SK-N-SH (cell line): ENCODE data around the gene TBX2. TPM values are rescaled to one million over a fixed set of nuclear protein-coding genes. Genes with fewer than 3 reads are reported as not detected.

ENCODE experiments used
- CTCF ChIA-PET: fragments of 300-600, 350-600 bp; formaldehyde crosslinking; extraction: SDS; loops from one replicate; lab custom pipeline; 2021; lab: Yijun Ruan, JAX
- POLR2A ChIA-PET: fragments of 350-600 bp; sonication (Branson Sonifier 250); formaldehyde crosslinking; extraction: SDS; loops from one replicate; lab custom pipeline; 2020; ENCODE audit warnings: antibody characterized with exemption, inconsistent platforms; lab: Yijun Ruan, JAX
- DNase-seq: peaks from one replicate; pipeline ENCODE4 v3.0.0; 2012
- H2AFZ ChIP-seq: fragments of 200-600 bp; sonication (generic); 2 replicates; pipeline ENCODE4 v1.8.1; 2016; ENCODE audit warnings: antibody characterized with exemption, mild to moderate bottlenecking, low read depth
- H3F3A ChIP-seq: fragments of 200-600 bp; sonication (generic); replicated peaks from 2 replicates; pipeline ENCODE3; 2016; ENCODE audit warnings: antibody characterized with exemption, mild to moderate bottlenecking; ENCODE audit not compliant: insufficient read depth
- H3K27ac ChIP-seq, 2 experiments: fragments of 200-500 bp in 1 of 2; fragments of 200-600 bp in 1 of 2; sonication (Bioruptor generic) in 1 of 2; sonication (generic), shearing (Covaris generic) in 1 of 2; 2 replicates each; pipeline versions ENCODE4 v1.5.1 to v1.6.1; 2014 to 2016; ENCODE audit warnings: low read depth in 2 of 2, inconsistent platforms in 1 of 2, low read length in 1 of 2, mild to moderate bottlenecking in 1 of 2, mixed read lengths in 1 of 2
- H3K27me3 ChIP-seq: fragments of 200-600 bp; sonication (generic), shearing (Covaris generic); 2 replicates; pipeline ENCODE4 v1.6.1; 2016; ENCODE audit warnings: mixed run types; ENCODE audit not compliant: insufficient read depth
- H3K36me3 ChIP-seq, 2 experiments: fragments of 200-500 bp in 1 of 2; fragments of 200-600 bp in 1 of 2; sonication (Bioruptor generic) in 1 of 2; sonication (generic) in 1 of 2; replicated peaks in 1 of 2; 2 replicates each; pipeline versions ENCODE3 to v1.5.1; 2014 to 2016; ENCODE audit warnings: low read length in 1 of 2, mild to moderate bottlenecking in 1 of 2; ENCODE audit not compliant: insufficient read depth in 2 of 2, control insufficient read depth in 1 of 2
- H3K4me1 ChIP-seq, 2 experiments: fragments of 200-500 bp in 1 of 2; fragments of 200-600 bp in 1 of 2; sonication (Bioruptor generic) in 1 of 2; sonication (generic), shearing (Covaris generic) in 1 of 2; 2 replicates each; pipeline versions ENCODE4 v1.5.1 to v1.6.1; 2014 to 2016; ENCODE audit warnings: low read depth in 1 of 2, low read length in 1 of 2, mixed run types in 1 of 2; ENCODE audit not compliant: insufficient read depth in 2 of 2, control insufficient read depth in 1 of 2
- H3K4me2 ChIP-seq: fragments of 200-600 bp; sonication (generic), shearing (Covaris generic); 2 replicates; pipeline ENCODE4 v1.6.1; 2017; ENCODE audit warnings: mixed run types
- H3K4me3 ChIP-seq, 2 experiments: fragments of 200-500 bp in 1 of 2; fragments of 200-600 bp in 1 of 2; sonication (Bioruptor generic) in 1 of 2; sonication (generic), shearing (Covaris generic) in 1 of 2; 2 replicates each; pipeline versions ENCODE4 v1.5.1 to v1.8.1; 2014 to 2016; ENCODE audit warnings: low read depth in 2 of 2, inconsistent platforms in 1 of 2, low read length in 1 of 2, mild to moderate bottlenecking in 1 of 2, mixed read lengths in 1 of 2, moderate library complexity in 1 of 2
- H3K79me2 ChIP-seq: fragments of 200-600 bp; sonication (generic); 2 replicates; pipeline ENCODE4 v1.8.1; 2017; ENCODE audit warnings: mild to moderate bottlenecking; ENCODE audit not compliant: insufficient read depth
- H3K9ac ChIP-seq: fragments of 200-600 bp; sonication (generic); 2 replicates; pipeline ENCODE4 v1.6.1; 2017; ENCODE audit warnings: mixed run types
- H3K9me2 ChIP-seq: fragments of 200-600 bp; sonication (generic); 2 replicates; pipeline ENCODE4 v1.6.1; 2017; ENCODE audit warnings: mixed run types
- H3K9me3 ChIP-seq: fragments of 200-600 bp; sonication (generic); 2 replicates; pipeline ENCODE4 v1.6.1; 2017; ENCODE audit warnings: mixed run types, mild to moderate bottlenecking, moderate library complexity
- H4K20me1 ChIP-seq: fragments of 200-600 bp; sonication (generic); 2 replicates; pipeline ENCODE4 v1.6.1; 2017; ENCODE audit warnings: mild to moderate bottlenecking, mixed run types; ENCODE audit not compliant: insufficient read depth
- EP300 ChIP-seq, 2 experiments: IDR thresholded peaks; 2 replicates each; pipeline versions ENCODE4 v1.4.0 to v1.6.1; 2012; ENCODE audit warnings: borderline replicate concordance in 1 of 2, low read depth in 1 of 2, low read length in 1 of 2
- FOSL2 ChIP-seq: IDR thresholded peaks from 2 replicates; pipeline ENCODE4 v1.4.0; 2012; ENCODE audit warnings: low read depth, mild to moderate bottlenecking, moderate library complexity, borderline replicate concordance
- GABPA ChIP-seq: IDR thresholded peaks from 2 replicates; pipeline ENCODE4 v1.4.0; 2012; ENCODE audit warnings: low read depth, mild to moderate bottlenecking
- MEF2A ChIP-seq: IDR thresholded peaks from 2 replicates; pipeline ENCODE4 v1.4.0; 2012; ENCODE audit warnings: low read depth, borderline replicate concordance
- NFIC ChIP-seq: IDR thresholded peaks from 2 replicates; pipeline ENCODE4 v1.4.0; 2012; ENCODE audit warnings: borderline replicate concordance
- POLR2AphosphoS5 ChIP-seq: IDR thresholded peaks from 2 replicates; pipeline ENCODE4 v1.6.1; 2012; ENCODE audit warnings: low read depth, low read length
- SIN3A ChIP-seq: IDR thresholded peaks from 2 replicates; pipeline ENCODE4 v1.6.1; 2012; ENCODE audit warnings: low read depth, mild to moderate bottlenecking, low read length, moderate library complexity, borderline replicate concordance
- SMC3 ChIP-seq: IDR thresholded peaks from 2 replicates; pipeline ENCODE4 v1.6.1; 2012; ENCODE audit warnings: low read depth, low read length, improper control_type of control experiment
- TAF1 ChIP-seq: IDR thresholded peaks from 2 replicates; pipeline ENCODE4 v1.6.1; 2012; ENCODE audit warnings: low read depth, mild to moderate bottlenecking, low read length, moderate library complexity, borderline replicate concordance
- TEAD4 ChIP-seq: IDR thresholded peaks from 2 replicates; pipeline ENCODE4 v1.4.0; 2012; ENCODE audit warnings: mild to moderate bottlenecking, borderline replicate concordance; ENCODE audit not compliant: insufficient read depth
- whole genome bisulfite sequencing: methylation state at CpG from one replicate; pipeline ENCODE4 v1.1.6; 2017; ENCODE audit warnings: low lambda C conversion rate; 5-methylcytosine and 5-hydroxymethylcytosine counted together
- polyA plus RNA-seq, 3 experiments: library from polyadenylated mRNA; depleted of rRNA; stranded (reverse); fragments of >200 nt; gene quantifications; 2 replicates each; pipeline ENCODE4 v1.2.3, GENCODE V29; 2012
- TF ChIP-seq, protein P1 (sequence below): IDR thresholded peaks from 2 replicates; pipeline ENCODE4 v1.4.0; 2012; ENCODE audit warnings: low read depth, borderline replicate concordance
- TF ChIP-seq, protein P2 (sequence below): fragments of 200-600 bp; sonication (generic); IDR thresholded peaks from 2 replicates; pipeline ENCODE4 v1.6.1; 2017; ENCODE audit warnings: antibody characterized with exemption, mild to moderate bottlenecking, moderate library complexity
- TF ChIP-seq, protein P3 (sequence below): IDR thresholded peaks from 2 replicates; pipeline ENCODE4 v1.6.1; 2012; ENCODE audit warnings: mild to moderate bottlenecking, low read depth, low read length, moderate library complexity
- TF ChIP-seq, protein P4 (sequence below): fragments of 150-350 bp; IDR thresholded peaks from 2 replicates; pipeline ENCODE4 v1.6.1; 2016; ENCODE audit warnings: mild to moderate bottlenecking, low read depth, low read length
- TF ChIP-seq, protein P5 (sequence below): IDR thresholded peaks from 2 replicates; pipeline ENCODE4; 2012

TBX2 gene
- polyA plus RNA-seq, 1 of the 3 experiments (the other 2 are of a cell fraction): 57.8 TPM

DNA sequence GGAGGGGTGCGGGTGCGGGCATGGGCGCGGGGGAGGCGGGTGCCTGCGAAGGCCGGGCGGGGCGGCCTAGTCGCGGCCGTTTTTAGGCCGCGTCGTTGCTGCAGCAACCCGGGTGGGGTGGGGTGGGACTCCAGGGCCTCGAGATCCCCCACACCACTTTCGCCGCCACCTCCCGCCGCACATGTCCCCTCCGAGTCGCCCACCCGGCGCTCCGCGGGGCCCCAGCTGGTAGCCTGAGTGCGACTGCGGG is 11.3 kb downstream of the TBX2 start:
- peak overlapping the region; percentile 84; the same call in 1 of the 2 replicates for H3K9ac ChIP-seq
- peak; percentile 90 for DNase-seq
- H3K9me2 ChIP-seq: no peaks in the 10 kb centered on the region
- H4K20me1 ChIP-seq: peaks cover 19% of the 10 kb centered on the region
- peaks cover 48% of the 10 kb centered on the region for H3F3A ChIP-seq
- peak overlapping the region; percentile 80 to 90 for H3K27ac ChIP-seq
- H3K4me2 ChIP-seq: peak overlapping the region; percentile 95; the same call in 1 of the 2 replicates
- peak overlapping the region; percentile 37 to 82; a peak in 3 of 4 replicates for H3K4me3 ChIP-seq
- WGBS: 89% methylated on average over 14 of the region's 29 CpGs
- no peaks in the 10 kb centered on the region for H3K9me3 ChIP-seq
- no peaks in the 10 kb centered on the region for H3K27me3 ChIP-seq
- H2AFZ ChIP-seq: no peak overlapping the region
- POLR2A ChIA-PET: interaction anchor here (1.1 to 1.9 kb wide), 2 partner anchors 13 to 174 kb away, joined by 3 to 4 read pairs; no protein-coding TSS in a partner anchor
- H3K4me1 ChIP-seq: peaks cover 6 to 51% of the 10 kb centered on the region in 2 experiments; a peak in 3 of 4 replicates
- TF ChIP-seq, protein P1, sequence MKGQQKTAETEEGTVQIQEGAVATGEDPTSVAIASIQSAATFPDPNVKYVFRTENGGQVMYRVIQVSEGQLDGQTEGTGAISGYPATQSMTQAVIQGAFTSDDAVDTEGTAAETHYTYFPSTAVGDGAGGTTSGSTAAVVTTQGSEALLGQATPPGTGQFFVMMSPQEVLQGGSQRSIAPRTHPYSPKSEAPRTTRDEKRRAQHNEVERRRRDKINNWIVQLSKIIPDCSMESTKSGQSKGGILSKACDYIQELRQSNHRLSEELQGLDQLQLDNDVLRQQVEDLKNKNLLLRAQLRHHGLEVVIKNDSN: no peak
- TF ChIP-seq FOSL2 (no peak), SIN3A (0 out of 2 replicates have a peak, but pooled peaks have one; percentile 18)
- TF ChIP-seq, all 33 proteins: peak for 1
- Histone ChIP-seq H3K79me2 (peaks cover 26% of the 10 kb centered on the region), H3K36me3 (peaks cover 27 to 34% of the 10 kb centered on the region in 2 experiments)
- CTCF ChIA-PET: interaction anchor here (0.7 to 16.4 kb wide), 19 partner anchors 10 to 690 kb away, joined by 3 to 318 read pairs (median 27); partner anchors contain the start of gene TBX2

DNA sequence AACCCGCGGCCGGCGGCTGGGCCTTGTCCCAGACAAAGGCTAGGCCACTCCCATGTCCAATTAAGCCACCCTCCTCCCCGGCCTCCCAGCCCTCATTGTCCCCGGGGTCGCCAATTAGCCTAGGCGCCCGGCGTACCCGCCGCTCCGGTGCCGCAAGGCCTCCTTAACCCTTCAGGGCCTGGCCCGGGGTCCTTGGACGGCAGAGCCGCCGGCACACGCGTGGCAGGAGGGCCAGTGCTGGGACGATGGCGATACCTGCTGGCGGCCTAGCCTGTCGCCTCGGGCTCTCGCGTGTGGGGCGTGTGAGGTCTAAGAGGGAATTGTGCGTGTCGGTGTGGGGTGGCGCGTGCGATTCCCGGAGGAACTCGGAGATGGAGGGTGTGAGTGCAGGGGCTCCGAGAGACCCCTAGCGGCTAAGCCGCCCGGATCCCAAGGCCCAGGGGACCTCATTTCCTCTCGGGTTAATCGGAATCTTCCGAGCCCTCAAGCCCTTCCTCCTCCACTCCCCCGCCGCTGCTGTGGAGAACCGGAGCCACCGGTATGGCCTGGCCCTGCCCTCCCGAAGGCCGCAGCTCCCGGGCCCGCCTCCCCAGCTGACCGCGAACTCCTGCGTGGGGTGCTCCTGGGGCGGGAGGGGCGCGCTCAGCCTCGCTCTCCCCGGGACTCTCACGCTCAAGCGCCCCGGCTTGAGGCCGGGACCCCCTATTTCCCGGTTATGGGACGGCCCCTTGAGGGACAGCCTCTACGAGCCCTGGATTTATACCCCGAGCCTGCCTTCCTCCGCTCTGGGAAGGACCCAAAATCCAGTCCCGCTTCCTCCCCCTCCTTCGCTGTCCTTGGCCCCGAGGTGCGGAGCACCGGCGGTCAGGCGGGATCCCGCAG is 11.9 kb downstream of the TBX2 start:
- Histone ChIP-seq H3K36me3 (peaks cover 22 to 29% of the 10 kb centered on the region in 2 experiments), H2AFZ (peak overlapping the region; percentile 87; the same call in 1 of the 2 replicates), H3K79me2 (peaks cover 20% of the 10 kb centered on the region), H3K4me1 (peaks cover 4 to 52% of the 10 kb centered on the region in 2 experiments; a peak in 3 of 4 replicates), H3K27me3 (no peaks in the 10 kb centered on the region), H3K27ac (peak overlapping the region; percentile 80 to 90), H3K4me2 (peak overlapping the region; percentile 95), H3K9me2 (no peaks in the 10 kb centered on the region), H3F3A (peaks cover 42% of the 10 kb centered on the region), H3K9ac (peak overlapping the region; percentile 84), H3K4me3 (peak overlapping the region; percentile 77 to 82), H3K9me3 (no peaks in the 10 kb centered on the region), H4K20me1 (peaks cover 13% of the 10 kb centered on the region)
- POLR2A ChIA-PET: interaction anchor here (0.8 to 1.9 kb wide), 12 partner anchors 11 to 691 kb away, joined by 3 to 12 read pairs (median 4); partner anchors contain the start of gene TBX2
- CTCF ChIA-PET: interaction anchor here (0.5 to 16.4 kb wide), 99 partner anchors 10 to 752 kb away, joined by 3 to 318 read pairs (median 4); partner anchors contain the start of genes BRIP1 and TBX2
- DNase-seq: peak; percentile 79
- WGBS: 68% methylated on average over 58 of the region's 75 CpGs
- TF ChIP-seq TEAD4 (no peak), MEF2A (peak; percentile 14; the same call in 1 of the 2 replicates), SMC3 (no peak), EP300 (IDR thresholded peaks at IDR 0.05; ENCODE audit: borderline replicate concordance in 1 of 2, low read depth in 1 of 2, low read length in 1 of 2) (no peak), NFIC (no peak), POLR2AphosphoS5 (peak; percentile 68), GABPA (no peak), TAF1 (no peak)
- TF ChIP-seq, protein P2, sequence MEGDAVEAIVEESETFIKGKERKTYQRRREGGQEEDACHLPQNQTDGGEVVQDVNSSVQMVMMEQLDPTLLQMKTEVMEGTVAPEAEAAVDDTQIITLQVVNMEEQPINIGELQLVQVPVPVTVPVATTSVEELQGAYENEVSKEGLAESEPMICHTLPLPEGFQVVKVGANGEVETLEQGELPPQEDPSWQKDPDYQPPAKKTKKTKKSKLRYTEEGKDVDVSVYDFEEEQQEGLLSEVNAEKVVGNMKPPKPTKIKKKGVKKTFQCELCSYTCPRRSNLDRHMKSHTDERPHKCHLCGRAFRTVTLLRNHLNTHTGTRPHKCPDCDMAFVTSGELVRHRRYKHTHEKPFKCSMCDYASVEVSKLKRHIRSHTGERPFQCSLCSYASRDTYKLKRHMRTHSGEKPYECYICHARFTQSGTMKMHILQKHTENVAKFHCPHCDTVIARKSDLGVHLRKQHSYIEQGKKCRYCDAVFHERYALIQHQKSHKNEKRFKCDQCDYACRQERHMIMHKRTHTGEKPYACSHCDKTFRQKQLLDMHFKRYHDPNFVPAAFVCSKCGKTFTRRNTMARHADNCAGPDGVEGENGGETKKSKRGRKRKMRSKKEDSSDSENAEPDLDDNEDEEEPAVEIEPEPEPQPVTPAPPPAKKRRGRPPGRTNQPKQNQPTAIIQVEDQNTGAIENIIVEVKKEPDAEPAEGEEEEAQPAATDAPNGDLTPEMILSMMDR: peak; percentile 34; the same call in 1 of the 2 replicates
- TF ChIP-seq, protein P3, sequence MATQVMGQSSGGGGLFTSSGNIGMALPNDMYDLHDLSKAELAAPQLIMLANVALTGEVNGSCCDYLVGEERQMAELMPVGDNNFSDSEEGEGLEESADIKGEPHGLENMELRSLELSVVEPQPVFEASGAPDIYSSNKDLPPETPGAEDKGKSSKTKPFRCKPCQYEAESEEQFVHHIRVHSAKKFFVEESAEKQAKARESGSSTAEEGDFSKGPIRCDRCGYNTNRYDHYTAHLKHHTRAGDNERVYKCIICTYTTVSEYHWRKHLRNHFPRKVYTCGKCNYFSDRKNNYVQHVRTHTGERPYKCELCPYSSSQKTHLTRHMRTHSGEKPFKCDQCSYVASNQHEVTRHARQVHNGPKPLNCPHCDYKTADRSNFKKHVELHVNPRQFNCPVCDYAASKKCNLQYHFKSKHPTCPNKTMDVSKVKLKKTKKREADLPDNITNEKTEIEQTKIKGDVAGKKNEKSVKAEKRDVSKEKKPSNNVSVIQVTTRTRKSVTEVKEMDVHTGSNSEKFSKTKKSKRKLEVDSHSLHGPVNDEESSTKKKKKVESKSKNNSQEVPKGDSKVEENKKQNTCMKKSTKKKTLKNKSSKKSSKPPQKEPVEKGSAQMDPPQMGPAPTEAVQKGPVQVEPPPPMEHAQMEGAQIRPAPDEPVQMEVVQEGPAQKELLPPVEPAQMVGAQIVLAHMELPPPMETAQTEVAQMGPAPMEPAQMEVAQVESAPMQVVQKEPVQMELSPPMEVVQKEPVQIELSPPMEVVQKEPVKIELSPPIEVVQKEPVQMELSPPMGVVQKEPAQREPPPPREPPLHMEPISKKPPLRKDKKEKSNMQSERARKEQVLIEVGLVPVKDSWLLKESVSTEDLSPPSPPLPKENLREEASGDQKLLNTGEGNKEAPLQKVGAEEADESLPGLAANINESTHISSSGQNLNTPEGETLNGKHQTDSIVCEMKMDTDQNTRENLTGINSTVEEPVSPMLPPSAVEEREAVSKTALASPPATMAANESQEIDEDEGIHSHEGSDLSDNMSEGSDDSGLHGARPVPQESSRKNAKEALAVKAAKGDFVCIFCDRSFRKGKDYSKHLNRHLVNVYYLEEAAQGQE: no peak
- TF ChIP-seq, protein P4, sequence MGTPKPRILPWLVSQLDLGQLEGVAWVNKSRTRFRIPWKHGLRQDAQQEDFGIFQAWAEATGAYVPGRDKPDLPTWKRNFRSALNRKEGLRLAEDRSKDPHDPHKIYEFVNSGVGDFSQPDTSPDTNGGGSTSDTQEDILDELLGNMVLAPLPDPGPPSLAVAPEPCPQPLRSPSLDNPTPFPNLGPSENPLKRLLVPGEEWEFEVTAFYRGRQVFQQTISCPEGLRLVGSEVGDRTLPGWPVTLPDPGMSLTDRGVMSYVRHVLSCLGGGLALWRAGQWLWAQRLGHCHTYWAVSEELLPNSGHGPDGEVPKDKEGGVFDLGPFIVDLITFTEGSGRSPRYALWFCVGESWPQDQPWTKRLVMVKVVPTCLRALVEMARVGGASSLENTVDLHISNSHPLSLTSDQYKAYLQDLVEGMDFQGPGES: no peak
- TF ChIP-seq, protein P5, sequence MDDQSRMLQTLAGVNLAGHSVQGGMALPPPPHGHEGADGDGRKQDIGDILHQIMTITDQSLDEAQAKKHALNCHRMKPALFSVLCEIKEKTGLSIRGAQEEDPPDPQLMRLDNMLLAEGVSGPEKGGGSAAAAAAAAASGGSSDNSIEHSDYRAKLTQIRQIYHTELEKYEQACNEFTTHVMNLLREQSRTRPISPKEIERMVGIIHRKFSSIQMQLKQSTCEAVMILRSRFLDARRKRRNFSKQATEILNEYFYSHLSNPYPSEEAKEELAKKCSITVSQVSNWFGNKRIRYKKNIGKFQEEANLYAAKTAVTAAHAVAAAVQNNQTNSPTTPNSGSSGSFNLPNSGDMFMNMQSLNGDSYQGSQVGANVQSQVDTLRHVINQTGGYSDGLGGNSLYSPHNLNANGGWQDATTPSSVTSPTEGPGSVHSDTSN: 0 out of 2 replicates have a peak, but pooled peaks have one; percentile 3
